OCI-LY7 (cell line): ENCODE data around the gene AFG1L. TPM values are rescaled to one million over a fixed set of nuclear protein-coding genes. Genes with fewer than 3 reads are reported as not detected.

Source experiments
- BruUV-seq: library from RNA; stranded (reverse); fragments of 400-500 nt; replicated peaks from 2 replicates; lab custom pipeline; 2021; lab: Mats Ljungman, UMichigan
- CTCF ChIA-PET: fragments of 300-600 bp; sonication (Branson Sonifier 250); formaldehyde crosslinking; loops from one replicate; lab custom pipeline; 2022; ENCODE audit warnings: antibody characterized with exemption; ENCODE audit not compliant: unreplicated experiment; lab: Charles Lee
- POLR2A ChIA-PET: fragments of 300-600 bp; sonication (Branson Sonifier 250); formaldehyde crosslinking; loops from one replicate; lab custom pipeline; 2022; ENCODE audit warnings: antibody characterized with exemption; lab: Charles Lee
- DNase-seq: peaks from one replicate; pipeline ENCODE4 v3.0.0-alpha.2; 2015; ENCODE audit warnings: low spot score
- H2AFZ ChIP-seq: fragments of 200-600 bp; sonication (generic), shearing (Covaris generic); 2 replicates; pipeline ENCODE4 v1.6.1; 2014; ENCODE audit warnings: mild to moderate bottlenecking, antibody characterized with exemption, low read length, moderate library complexity
- H3K27ac ChIP-seq: fragments of 200-600 bp; sonication (generic); 2 replicates; pipeline ENCODE4 v1.5.1; 2014; ENCODE audit warnings: mixed run types, low read depth, mild to moderate bottlenecking, moderate library complexity, low read length, inconsistent platforms; ENCODE audit not compliant: poor library complexity, severe bottlenecking
- H3K36me3 ChIP-seq: fragments of 200-600 bp; sonication (generic); 2 replicates; pipeline ENCODE4 v1.6.1; 2014; ENCODE audit warnings: mild to moderate bottlenecking, antibody characterized with exemption, low read length, moderate library complexity, mixed read lengths; ENCODE audit not compliant: insufficient read depth
- H3K4me1 ChIP-seq: fragments of 200-600 bp; sonication (generic); 2 replicates; pipeline ENCODE4 v1.5.1; 2014; ENCODE audit warnings: mild to moderate bottlenecking, low read length; ENCODE audit not compliant: insufficient read depth, poor library complexity, severe bottlenecking
- H3K4me2 ChIP-seq: fragments of 200-600 bp; sonication (generic); 2 replicates; pipeline ENCODE4 v1.6.1; 2014; ENCODE audit warnings: mild to moderate bottlenecking, low read length
- H3K4me3 ChIP-seq: fragments of 200-600 bp; sonication (generic); 2 replicates; pipeline ENCODE4 v1.5.1; 2014; ENCODE audit warnings: mild to moderate bottlenecking, low read depth, low read length; ENCODE audit not compliant: poor library complexity, severe bottlenecking
- H3K79me2 ChIP-seq: fragments of 200-600 bp; sonication (generic); 2 replicates; pipeline ENCODE4 v1.6.1; 2016; ENCODE audit warnings: low read depth, mild to moderate bottlenecking, low read length, moderate library complexity, mixed read lengths; ENCODE audit not compliant: insufficient read depth
- H3K9me2 ChIP-seq: fragments of 200-600 bp; sonication (generic); 2 replicates; pipeline ENCODE4 v1.6.1; 2016; ENCODE audit warnings: mild to moderate bottlenecking, low read length, mixed read lengths; ENCODE audit not compliant: insufficient read depth
- H3K9me3 ChIP-seq: fragments of 200-600 bp; sonication (generic); 2 replicates; pipeline ENCODE4 v1.6.1; 2014; ENCODE audit warnings: mild to moderate bottlenecking, mixed run types, low read length, mixed read lengths
- H4K20me1 ChIP-seq: fragments of 200-600 bp; sonication (generic); 2 replicates; pipeline ENCODE4 v1.6.1; 2014; ENCODE audit warnings: mild to moderate bottlenecking, antibody characterized with exemption, low read length, moderate library complexity, mixed read lengths; ENCODE audit not compliant: insufficient read depth
- EZH2phosphoT487 ChIP-seq: fragments of 200-600 bp; sonication (generic); IDR thresholded peaks from 2 replicates; pipeline ENCODE4 v1.6.1; 2018; ENCODE audit warnings: low read depth, borderline replicate concordance, mild to moderate bottlenecking, mixed run types, antibody characterized with exemption, low read length, moderate library complexity, mixed read lengths
- intact Hi-C: fragments of 100-400 bp; cut with micrococcal nuclease; formaldehyde crosslinking; loops from one replicate; pipeline ENCODE4 v1.10.0; 2022; ENCODE audit not compliant: unreplicated experiment
- total RNA-seq, 2 experiments: library from RNA; depleted of rRNA in 1 of 2; stranded (reverse); fragments of >200 nt in 1 of 2; shearing (Covaris generic) in 1 of 2; gene quantifications; 2 replicates each; pipeline ENCODE4 v1.2.3, GENCODE V29; 2014 to 2022
- TF ChIP-seq, protein P1 (sequence below): fragments of 200-600 bp; sonication (generic); conservative IDR thresholded peaks from 2 replicates; pipeline ENCODE4 v1.5.1; 2014; ENCODE audit warnings: mild to moderate bottlenecking, antibody characterized with exemption, low read length, moderate library complexity, mixed read lengths

The AFG1L gene
- total RNA-seq, 2 experiments from 2014 or later: 8.9 to 9.0 TPM

DNA sequence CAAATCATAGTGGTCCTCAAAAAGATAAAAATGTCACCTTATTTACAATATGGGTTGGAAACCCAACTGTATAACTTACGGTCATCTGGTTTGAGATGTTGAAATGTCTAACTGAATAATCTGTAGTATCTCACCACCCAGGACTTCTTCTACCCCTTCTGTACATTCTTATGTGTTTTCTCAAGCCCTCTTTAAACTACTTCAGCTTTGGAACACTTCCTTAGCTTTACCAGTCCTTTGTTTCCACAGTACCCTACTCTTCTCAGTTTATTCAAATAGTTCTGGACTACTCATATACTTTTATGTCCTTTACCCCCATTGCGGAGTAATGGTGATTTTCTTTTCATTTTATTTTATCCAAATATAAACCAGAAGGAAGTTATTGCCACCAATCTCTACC lies 137.3 kb downstream of the AFG1L start:
- TF ChIP-seq, protein P1, sequence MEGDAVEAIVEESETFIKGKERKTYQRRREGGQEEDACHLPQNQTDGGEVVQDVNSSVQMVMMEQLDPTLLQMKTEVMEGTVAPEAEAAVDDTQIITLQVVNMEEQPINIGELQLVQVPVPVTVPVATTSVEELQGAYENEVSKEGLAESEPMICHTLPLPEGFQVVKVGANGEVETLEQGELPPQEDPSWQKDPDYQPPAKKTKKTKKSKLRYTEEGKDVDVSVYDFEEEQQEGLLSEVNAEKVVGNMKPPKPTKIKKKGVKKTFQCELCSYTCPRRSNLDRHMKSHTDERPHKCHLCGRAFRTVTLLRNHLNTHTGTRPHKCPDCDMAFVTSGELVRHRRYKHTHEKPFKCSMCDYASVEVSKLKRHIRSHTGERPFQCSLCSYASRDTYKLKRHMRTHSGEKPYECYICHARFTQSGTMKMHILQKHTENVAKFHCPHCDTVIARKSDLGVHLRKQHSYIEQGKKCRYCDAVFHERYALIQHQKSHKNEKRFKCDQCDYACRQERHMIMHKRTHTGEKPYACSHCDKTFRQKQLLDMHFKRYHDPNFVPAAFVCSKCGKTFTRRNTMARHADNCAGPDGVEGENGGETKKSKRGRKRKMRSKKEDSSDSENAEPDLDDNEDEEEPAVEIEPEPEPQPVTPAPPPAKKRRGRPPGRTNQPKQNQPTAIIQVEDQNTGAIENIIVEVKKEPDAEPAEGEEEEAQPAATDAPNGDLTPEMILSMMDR: no peak
- TF ChIP-seq EZH2phosphoT487: no peak

GRCh38 chr6:108432792-108433191 lies 137.9 kb downstream of the AFG1L start:
- H3K4me1 ChIP-seq: no peaks in the 10 kb centered on the region
- H3K4me2 ChIP-seq: no peak overlapping the region
- H3K9me3 ChIP-seq: no peaks in the 10 kb centered on the region
- ChIA-PET CTCF (interaction anchor here (0.7 kb wide), 1 partner anchor 37 kb away, joined by 3 read pairs; no protein-coding TSS in a partner anchor), POLR2A (interaction anchor here (1.0 to 1.3 kb wide), 2 partner anchors 10 to 11 kb away, joined by 3 to 6 read pairs; no protein-coding TSS in a partner anchor)
- H2AFZ ChIP-seq: no peak overlapping the region
- no peak for TF ChIP-seq EZH2phosphoT487
- TF ChIP-seq, protein P1: no peak
- no peak for DNase-seq
- no peak overlapping the region for H3K4me3 ChIP-seq
- intact Hi-C loops: no loop called here
- H3K79me2 ChIP-seq: no peaks in the 10 kb centered on the region
- no peaks in the 10 kb centered on the region for H4K20me1 ChIP-seq
- H3K27ac ChIP-seq: no peak overlapping the region
- H3K36me3 ChIP-seq: no peaks in the 10 kb centered on the region
- no peaks in the 10 kb centered on the region for H3K9me2 ChIP-seq
- no TSS peak for BruUV-seq

More for the DNA sequence above, 137.3 kb downstream of the AFG1L start:
- no TSS peak for BruUV-seq
- H3K4me1 ChIP-seq: no peaks in the 10 kb centered on the region
- no peaks in the 10 kb centered on the region for H3K36me3 ChIP-seq
- no peaks in the 10 kb centered on the region for H3K9me2 ChIP-seq
- no peaks in the 10 kb centered on the region for H3K9me3 ChIP-seq
- no peak overlapping the region for H3K4me2 ChIP-seq
- no peak overlapping the region for H3K4me3 ChIP-seq
- H3K27ac ChIP-seq: no peak overlapping the region
- H3K79me2 ChIP-seq: no peaks in the 10 kb centered on the region
- ChIA-PET POLR2A (interaction anchor here (1.3 kb wide), 1 partner anchor 10 kb away, joined by 6 read pairs; no protein-coding TSS in a partner anchor), CTCF (no interaction called here)
- no peaks in the 10 kb centered on the region for H4K20me1 ChIP-seq
- intact Hi-C loops: no loop called here
- H2AFZ ChIP-seq: no peak overlapping the region
- no peak for DNase-seq

GRCh38 chr6:108434222-108434621 lies 139.4 kb downstream of the AFG1L start:
- Histone ChIP-seq H3K36me3 (no peaks in the 10 kb centered on the region), H3K79me2 (no peaks in the 10 kb centered on the region), H3K4me1 (no peaks in the 10 kb centered on the region), H3K4me2 (no peak overlapping the region), H4K20me1 (no peaks in the 10 kb centered on the region), H3K9me2 (no peaks in the 10 kb centered on the region), H3K27ac (no peak overlapping the region), H2AFZ (no peak overlapping the region), H3K9me3 (no peaks in the 10 kb centered on the region), H3K4me3 (no peak overlapping the region)
- BruUV-seq: no TSS peak
- TF ChIP-seq, protein P1: no peak
- no peak for TF ChIP-seq EZH2phosphoT487
- CTCF ChIA-PET: no interaction called here
- intact Hi-C loops: no loop called here
- POLR2A ChIA-PET: no interaction called here
- DNase-seq: no peak
